HCT116 (cell line): ENCODE results near the gene NUFIP2. TPM values are rescaled to one million over a fixed set of nuclear protein-coding genes. Genes with fewer than 3 reads are reported as not detected.

Experiments
- ATAC-seq: fragments of 200-7000 bp; cut with Tn5 transposase; 2 replicates; pipeline ENCODE4 v1.9.1; 2020; ENCODE audit warnings: mild to moderate bottlenecking, moderate library complexity
- BruUV-seq: library from RNA; stranded (reverse); fragments of 400-500 nt; replicated peaks from 2 replicates; lab custom pipeline; 2021; lab: Mats Ljungman, UMichigan
- CTCF ChIA-PET: fragments of 300-600 bp; sonication (Branson Sonifier 250); formaldehyde crosslinking; loops from one replicate; lab custom pipeline; 2021; ENCODE audit warnings: antibody characterized with exemption; lab: Charles Lee
- POLR2A ChIA-PET: fragments of 300-600, 350-600 bp; sonication (Branson Sonifier 250); formaldehyde crosslinking; loops from one replicate; lab custom pipeline; 2021; ENCODE audit warnings: antibody characterized with exemption; lab: Charles Lee
- RAD21 ChIA-PET, 2 experiments: fragments of 300-600 bp; sonication (Branson Sonifier 250); formaldehyde crosslinking; loops; one replicate each; lab custom pipeline; 2023; ENCODE audit warnings: low total read pairs in 2 of 2; ENCODE audit not compliant: uncharacterized antibody in 2 of 2, unreplicated experiment in 2 of 2, low non-redundant PET in 1 of 2; lab: Charles Lee
- DNase-seq: peaks from one replicate; pipeline ENCODE4 v3.0.0-alpha.2; 2010; ENCODE audit warnings: low read depth, low spot score
- H2AFZ ChIP-seq: fragments of 200-600 bp; shearing (Covaris generic), sonication (generic); 2 replicates; pipeline ENCODE4 v1.6.1; 2017; ENCODE audit warnings: low read depth, mixed run types, mixed read lengths, antibody characterized with exemption, low read length; ENCODE audit not compliant: poor library complexity, severe bottlenecking
- H3K27ac ChIP-seq: 2 replicates; pipeline ENCODE4 v1.5.1; 2012; ENCODE audit warnings: low read depth, low read length
- H3K27me3 ChIP-seq: fragments of 200-600 bp; sonication (generic); 2 replicates; pipeline ENCODE4 v1.6.1; 2016; ENCODE audit warnings: mixed run types, low read length, mixed read lengths; ENCODE audit not compliant: insufficient read depth
- H3K36me3 ChIP-seq, 2 experiments: fragments of 200-500 bp in 1 of 2; fragments of 200-600 bp in 1 of 2; sonication (Bioruptor generic) in 1 of 2; sonication (generic) in 1 of 2; 2 replicates each; pipeline versions ENCODE4 v1.5.1 to v1.6.1; 2014 to 2016; ENCODE audit warnings: low read length in 2 of 2, inconsistent platforms in 1 of 2, mixed read lengths in 1 of 2, mixed run types in 1 of 2; ENCODE audit not compliant: insufficient read depth in 2 of 2, control insufficient read depth in 1 of 2
- H3K4me1 ChIP-seq, 2 experiments: fragments of 200-600 bp in 1 of 2; sonication (generic) in 1 of 2; 2 replicates each; pipeline versions ENCODE4 v1.5.1 to v1.6.1; 2012 to 2017; ENCODE audit warnings: low read length in 2 of 2, inconsistent platforms in 1 of 2, mild to moderate bottlenecking in 1 of 2, mixed read lengths in 1 of 2, mixed run types in 1 of 2, moderate library complexity in 1 of 2; ENCODE audit not compliant: insufficient read depth in 2 of 2, control insufficient read depth in 1 of 2
- H3K4me2 ChIP-seq: fragments of 200-600 bp; sonication (generic); 2 replicates; pipeline ENCODE4 v1.6.1; 2017; ENCODE audit warnings: mixed run types, low read length, mixed read lengths
- H3K4me3 ChIP-seq, 2 experiments: fragments of 200-600 bp in 1 of 2; sonication (generic) in 1 of 2; replicated peaks in 1 of 2; 2 replicates each; pipeline ENCODE4 v1.5.1; 2011 to 2016; ENCODE audit warnings: low read length in 2 of 2, control low read depth in 1 of 2, low read depth in 1 of 2, mild to moderate bottlenecking in 1 of 2, mixed read lengths in 1 of 2, mixed run types in 1 of 2
- H3K79me2 ChIP-seq: fragments of 200-600 bp; sonication (generic); 2 replicates; pipeline ENCODE4 v1.6.1; 2017; ENCODE audit warnings: mild to moderate bottlenecking, mixed run types, low read length, moderate library complexity, mixed read lengths; ENCODE audit not compliant: insufficient read depth
- H3K9ac ChIP-seq: fragments of 200-600 bp; sonication (generic); 2 replicates; pipeline ENCODE4 v1.6.1; 2016; ENCODE audit warnings: low read length, mixed read lengths
- H3K9me2 ChIP-seq: fragments of 200-600 bp; sonication (generic), shearing (Covaris generic); 2 replicates; pipeline ENCODE4 v1.6.1; 2017; ENCODE audit warnings: mixed run types, mild to moderate bottlenecking, moderate library complexity; ENCODE audit not compliant: insufficient read depth
- H3K9me3 ChIP-seq, 2 experiments: fragments of 200-500 bp in 1 of 2; fragments of 200-600 bp in 1 of 2; sonication (Bioruptor generic) in 1 of 2; sonication (generic) in 1 of 2; 2 replicates each; pipeline ENCODE4 v1.6.1; 2014 to 2017; ENCODE audit warnings: low read length in 2 of 2, mixed read lengths in 2 of 2, inconsistent platforms in 1 of 2, low read depth in 1 of 2, mild to moderate bottlenecking in 1 of 2, mixed run types in 1 of 2, moderate library complexity in 1 of 2; ENCODE audit not compliant: control insufficient read depth in 1 of 2, insufficient read depth in 1 of 2
- H4K20me1 ChIP-seq: fragments of 200-600 bp; sonication (generic), shearing (Covaris generic); 2 replicates; pipeline ENCODE4 v1.6.1; 2017; ENCODE audit warnings: mixed run types, mild to moderate bottlenecking, moderate library complexity; ENCODE audit not compliant: insufficient read depth
- ATF3 ChIP-seq: IDR thresholded peaks from 2 replicates; pipeline ENCODE4 v1.6.1; 2012
- CBX3 ChIP-seq: IDR thresholded peaks from 2 replicates; pipeline ENCODE4 v1.6.1; 2012; ENCODE audit warnings: low read depth
- CTCF ChIP-seq, 3 experiments: fragments of 200-600 bp in 1 of 3; sonication (generic) in 1 of 3; IDR thresholded peaks in 2 of 3; conservative IDR thresholded peaks in 1 of 3; 2 replicates each; pipeline ENCODE4 v1.5.1; 2012 to 2017; ENCODE audit warnings: low read depth in 2 of 3, low read length in 2 of 3, antibody characterized with exemption in 1 of 3, borderline replicate concordance in 1 of 3, control low read depth in 1 of 3, mild to moderate bottlenecking in 1 of 3, mixed read lengths in 1 of 3, mixed run types in 1 of 3, moderate library complexity in 1 of 3; ENCODE audit not compliant: insufficient read depth in 1 of 3
- ELF1 ChIP-seq: IDR thresholded peaks from 2 replicates; pipeline ENCODE4 v1.6.1; 2012; ENCODE audit warnings: low read depth, borderline replicate concordance
- EZH2 ChIP-seq: fragments of 200-600 bp; sonication (generic); IDR thresholded peaks from 2 replicates; pipeline ENCODE4 v1.6.1; 2017; ENCODE audit warnings: antibody characterized with exemption, mixed run types
- EZH2phosphoT487 ChIP-seq: fragments of 200-600 bp; IDR thresholded peaks from 2 replicates; pipeline ENCODE4 v1.6.1; 2018; ENCODE audit warnings: antibody characterized with exemption, borderline replicate concordance
- POLR2A ChIP-seq: IDR thresholded peaks from 2 replicates; pipeline ENCODE4 v1.7.0; 2011; ENCODE audit warnings: borderline replicate concordance; ENCODE audit not compliant: insufficient read depth, insufficient read length; ENCODE audit errors: extremely low read depth
- SIN3A ChIP-seq: IDR thresholded peaks from 2 replicates; pipeline ENCODE4 v1.6.1; 2012; ENCODE audit warnings: low read depth
- SP1 ChIP-seq: IDR thresholded peaks from 2 replicates; pipeline ENCODE4 v1.6.1; 2012; ENCODE audit warnings: low read depth
- SRF ChIP-seq: IDR thresholded peaks from 2 replicates; pipeline ENCODE4 v1.6.1; 2012; ENCODE audit warnings: low read depth
- TCF7L2 ChIP-seq: IDR thresholded peaks from 2 replicates; pipeline ENCODE4 v1.7.0; 2011; ENCODE audit warnings: borderline replicate concordance, inconsistent platforms; ENCODE audit not compliant: insufficient read depth, insufficient read length; ENCODE audit errors: extremely low read depth
- YY1 ChIP-seq: IDR thresholded peaks from 2 replicates; pipeline ENCODE4 v1.6.1; 2011; ENCODE audit warnings: low read length, low read depth, moderate library complexity, mild to moderate bottlenecking; ENCODE audit not compliant: insufficient replicate concordance; ENCODE audit errors: extremely low read depth
- ZBTB33 ChIP-seq: IDR thresholded peaks from 2 replicates; pipeline ENCODE4 v1.6.1; 2011; ENCODE audit warnings: mild to moderate bottlenecking, low read length, moderate library complexity; ENCODE audit not compliant: insufficient replicate concordance; ENCODE audit errors: extremely low read depth
- ZFX ChIP-seq: fragments of 450-650 bp; IDR thresholded peaks from 2 replicates; pipeline ENCODE4 v1.6.1; 2017
- ZNF274 ChIP-seq: fragments of 200-500 bp; sonication (Bioruptor generic); IDR thresholded peaks from 2 replicates; pipeline ENCODE4 v1.6.1; 2014; ENCODE audit warnings: mild to moderate bottlenecking, low read depth, low read length, inconsistent platforms
- intact Hi-C: fragments of 100-400 bp; cut with micrococcal nuclease; formaldehyde crosslinking; loops from 2 replicates; pipeline ENCODE4 v1.10.0; 2022
- total RNA-seq: library from RNA; stranded (reverse); gene quantifications from one replicate; pipeline ENCODE4 v1.2.1, GENCODE V29; 2021; ENCODE audit not compliant: unreplicated experiment
- TF ChIP-seq, protein P1 (sequence below): IDR thresholded peaks from 2 replicates; pipeline ENCODE4 v1.6.1; 2012
- TF ChIP-seq, protein P2 (sequence below): IDR thresholded peaks from 2 replicates; pipeline ENCODE4 v1.6.1; 2012; ENCODE audit warnings: low read depth

Gene NUFIP2
- total RNA-seq, 1 experiment from 2014 or later = 66.5 TPM

GRCh38 chr17:29212094-29212631, 81.8 kb downstream of the NUFIP2 start (continued):
- TF ChIP-seq ATF3 (no peak), ELF1 (no peak), CBX3 (no peak), TCF7L2 (no peak), SP1 (no peak)

DNA sequence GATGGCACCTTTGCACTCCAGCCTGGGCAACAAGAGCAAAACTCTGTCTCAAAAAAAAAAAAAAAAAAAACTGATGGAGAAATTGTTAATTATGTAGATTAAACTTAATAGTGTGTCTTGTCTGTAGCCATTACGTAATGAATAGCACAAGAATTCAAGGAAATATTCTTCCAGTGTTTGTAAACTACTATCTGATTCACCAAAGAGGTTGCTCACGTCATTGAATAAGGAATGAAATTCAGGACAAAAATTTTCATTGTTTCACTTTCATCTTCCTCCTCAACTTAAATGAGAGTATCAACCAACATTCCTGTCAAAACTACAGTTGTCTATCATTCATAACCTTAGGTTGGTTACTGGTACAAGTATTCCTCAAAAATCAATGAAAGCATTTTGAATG, 83.1 kb downstream of the NUFIP2 start:
- ATAC-seq (no peak), DNase-seq (no peak)
- ChIA-PET RAD21 (no interaction called here), POLR2A (no interaction called here), CTCF (interaction anchor here (1.2 kb wide), 1 partner anchor 94 kb away, joined by 3 read pairs; no protein-coding TSS in a partner anchor)
- 0 out of 4 replicates have a peak, but pooled peaks cover 0 to 4% of the 10 kb centered on the region in 2 experiments for H3K36me3 ChIP-seq
- no peak overlapping the region for H3K9ac ChIP-seq
- no peak overlapping the region for H3K4me3 ChIP-seq
- H3K9me2 ChIP-seq = no peaks in the 10 kb centered on the region
- H2AFZ ChIP-seq = no peak overlapping the region
- H3K4me2 ChIP-seq = no peak overlapping the region
- no peaks in the 10 kb centered on the region for H3K79me2 ChIP-seq
- no peak overlapping the region for H3K27ac ChIP-seq
- intact Hi-C loops = no loop called here
- no TSS peak for BruUV-seq
- H3K27me3 ChIP-seq = no peaks in the 10 kb centered on the region
- H3K4me1 ChIP-seq = no peaks in the 10 kb centered on the region
- no peaks in the 10 kb centered on the region for H3K9me3 ChIP-seq
- no peaks in the 10 kb centered on the region for H4K20me1 ChIP-seq
- TF ChIP-seq, protein P1, sequence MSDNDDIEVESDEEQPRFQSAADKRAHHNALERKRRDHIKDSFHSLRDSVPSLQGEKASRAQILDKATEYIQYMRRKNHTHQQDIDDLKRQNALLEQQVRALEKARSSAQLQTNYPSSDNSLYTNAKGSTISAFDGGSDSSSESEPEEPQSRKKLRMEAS = no peak
- TF ChIP-seq ZFX = no peak
- TF ChIP-seq SRF = no peak
- no peak for TF ChIP-seq CBX3
- TF ChIP-seq TCF7L2 = no peak
- TF ChIP-seq SIN3A = no peak
- TF ChIP-seq ZBTB33 = no peak
- TF ChIP-seq, protein P2, sequence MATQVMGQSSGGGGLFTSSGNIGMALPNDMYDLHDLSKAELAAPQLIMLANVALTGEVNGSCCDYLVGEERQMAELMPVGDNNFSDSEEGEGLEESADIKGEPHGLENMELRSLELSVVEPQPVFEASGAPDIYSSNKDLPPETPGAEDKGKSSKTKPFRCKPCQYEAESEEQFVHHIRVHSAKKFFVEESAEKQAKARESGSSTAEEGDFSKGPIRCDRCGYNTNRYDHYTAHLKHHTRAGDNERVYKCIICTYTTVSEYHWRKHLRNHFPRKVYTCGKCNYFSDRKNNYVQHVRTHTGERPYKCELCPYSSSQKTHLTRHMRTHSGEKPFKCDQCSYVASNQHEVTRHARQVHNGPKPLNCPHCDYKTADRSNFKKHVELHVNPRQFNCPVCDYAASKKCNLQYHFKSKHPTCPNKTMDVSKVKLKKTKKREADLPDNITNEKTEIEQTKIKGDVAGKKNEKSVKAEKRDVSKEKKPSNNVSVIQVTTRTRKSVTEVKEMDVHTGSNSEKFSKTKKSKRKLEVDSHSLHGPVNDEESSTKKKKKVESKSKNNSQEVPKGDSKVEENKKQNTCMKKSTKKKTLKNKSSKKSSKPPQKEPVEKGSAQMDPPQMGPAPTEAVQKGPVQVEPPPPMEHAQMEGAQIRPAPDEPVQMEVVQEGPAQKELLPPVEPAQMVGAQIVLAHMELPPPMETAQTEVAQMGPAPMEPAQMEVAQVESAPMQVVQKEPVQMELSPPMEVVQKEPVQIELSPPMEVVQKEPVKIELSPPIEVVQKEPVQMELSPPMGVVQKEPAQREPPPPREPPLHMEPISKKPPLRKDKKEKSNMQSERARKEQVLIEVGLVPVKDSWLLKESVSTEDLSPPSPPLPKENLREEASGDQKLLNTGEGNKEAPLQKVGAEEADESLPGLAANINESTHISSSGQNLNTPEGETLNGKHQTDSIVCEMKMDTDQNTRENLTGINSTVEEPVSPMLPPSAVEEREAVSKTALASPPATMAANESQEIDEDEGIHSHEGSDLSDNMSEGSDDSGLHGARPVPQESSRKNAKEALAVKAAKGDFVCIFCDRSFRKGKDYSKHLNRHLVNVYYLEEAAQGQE = no peak
- TF ChIP-seq EZH2phosphoT487 = no peak
- no peak for TF ChIP-seq EZH2
- no peak for TF ChIP-seq ZNF274
- TF ChIP-seq POLR2A = no peak
- no peak for TF ChIP-seq YY1
- no peak for TF ChIP-seq ELF1
- no peak for TF ChIP-seq CTCF (IDR thresholded peaks at IDR 0.05 in 2 of 3, conservative IDR thresholded peaks at IDR 0.05 in 1 of 3; ENCODE audit: borderline replicate concordance in 1 of 3, insufficient read depth in 1 of 3, low read depth in 2 of 3, low read length in 2 of 3)
